Activated CD4-positive, alpha-beta T cell treated with anti-CD3 and anti-CD28 coated beads, Interleukin-2, amount 50 U/mL, for 48 hours (primary cell): ENCODE data around the gene ANKRD53.

ENCODE experiments used
- DNase-seq, 2 experiments: peaks; one replicate each; pipeline ENCODE4 v3.0.0-alpha.2; 2020

Gene ANKRD53

GRCh38 chr2:70967189-70967588 lies 11.2 kb upstream of the ANKRD53 start:
- no peak for DNase-seq

GRCh38 chr2:70974592-70974991 lies 3.8 kb upstream of the ANKRD53 start:
- DNase-seq = no peak

GRCh38 chr2:70975237-70975636 lies 3.2 kb upstream of the ANKRD53 start:
- no peak for DNase-seq

- DNase-seq = peak in 1 of 2 experiments; percentile 39
Observed at GRCh38 chr2:70977605-70978205, 725 bp upstream of the ANKRD53 start.

- DNase-seq = no peak
Observed at GRCh38 chr2:70979180-70979488, 704 bp downstream of the ANKRD53 start.

GRCh38 chr2:70979626-70980025 lies 1.2 kb downstream of the ANKRD53 start:
- DNase-seq = no peak

GRCh38 chr2:70981421-70981820 lies 3.0 kb downstream of the ANKRD53 start:
- no peak for DNase-seq

GRCh38 chr2:70981866-70982810 lies 3.7 kb downstream of the ANKRD53 start:
- DNase-seq = no peak

- no peak for DNase-seq
Observed at GRCh38 chr2:70982971-70983370, 4.5 kb downstream of the ANKRD53 start.

GRCh38 chr2:70983506-70984227 lies 5.2 kb downstream of the ANKRD53 start:
- no peak for DNase-seq

GRCh38 chr2:70984228-70984575 lies 5.8 kb downstream of the ANKRD53 start:
- no peak for DNase-seq

GRCh38 chr2:70984576-70985282 lies 6.3 kb downstream of the ANKRD53 start:
- DNase-seq = peak; percentile 83 to 85

GRCh38 chr2:70985283-70985688 lies 6.9 kb downstream of the ANKRD53 start:
- no peak for DNase-seq

GRCh38 chr2:70985956-70986355 lies 7.5 kb downstream of the ANKRD53 start:
- DNase-seq = no peak

- no peak for DNase-seq
Observed at GRCh38 chr2:70986499-70987189, 8.2 kb downstream of the ANKRD53 start.

- no peak for DNase-seq
Observed at GRCh38 chr2:70987386-70987785, 9.0 kb downstream of the ANKRD53 start.

GRCh38 chr2:70988151-70988550 lies 9.7 kb downstream of the ANKRD53 start:
- no peak for DNase-seq

GRCh38 chr2:70988726-70989648 lies 10.6 kb downstream of the ANKRD53 start:
- no peak for DNase-seq

- DNase-seq = no peak
Observed at GRCh38 chr2:70990216-70990615, 11.8 kb downstream of the ANKRD53 start.

GRCh38 chr2:70991142-70991541 lies 12.7 kb downstream of the ANKRD53 start:
- DNase-seq = no peak

- DNase-seq = no peak
Observed at GRCh38 chr2:70991742-70992141, 13.3 kb downstream of the ANKRD53 start.
